Breast epithelium (tissue), 4 donors: ENCODE results near the gene TTBK1. TPM values are rescaled to one million over a fixed set of nuclear protein-coding genes. Genes with fewer than 3 reads are reported as not detected.

Experiments used
- DNase-seq, 2 donors: peaks; one replicate each; pipeline ENCODE4 v3.0.0-alpha.2; 2019; ENCODE audit warnings: low spot score in 2 of 2
- H3K27ac ChIP-seq, 2 donors: fragments of 200-600 bp; sonication (generic) in 1 of 2; one replicate each; pipeline ENCODE4 v1.5.1; 2016 to 2019; ENCODE audit warnings: mild to moderate bottlenecking in 1 of 2
- H3K27me3 ChIP-seq, 2 donors: fragments of 200-600 bp; sonication (generic) in 1 of 2; one replicate each; pipeline versions ENCODE4 v1.5.1 to v1.6.0; 2017 to 2019; ENCODE audit warnings: control low read depth in 1 of 2, mild to moderate bottlenecking in 1 of 2
- H3K36me3 ChIP-seq: fragments of 200-600 bp; one replicate; pipeline ENCODE4 v1.5.1; 2019
- H3K4me1 ChIP-seq, 2 donors: fragments of 200-600 bp; sonication (generic); one replicate each; pipeline ENCODE4 v1.5.1; 2016 to 2019; ENCODE audit warnings: control low read depth in 1 of 2
- H3K4me3 ChIP-seq, 3 donors: fragments of 200-600 bp; sonication (generic); 1 replicate in 2 of 3; 2 replicates in 1 of 3; pipeline ENCODE4 v1.5.1; 2016 to 2019; ENCODE audit warnings: mild to moderate bottlenecking in 3 of 3, moderate library complexity in 2 of 3
- H3K9me3 ChIP-seq, 2 donors: fragments of 200-600 bp; sonication (generic) in 1 of 2; one replicate each; pipeline ENCODE4 v1.5.1; 2016 to 2019; ENCODE audit warnings: control low read depth in 1 of 2
- POLR2A ChIP-seq: fragments of 450-650 bp; IDR thresholded peaks from one replicate; pipeline ENCODE4 v1.6.1; 2016; ENCODE audit warnings: antibody characterized with exemption, mild to moderate bottlenecking, moderate library complexity
- POLR2AphosphoS5 ChIP-seq, 3 donors: sonication (generic); formaldehyde crosslinking; IDR thresholded peaks; one replicate each; pipeline ENCODE4 v1.6.1; 2017; ENCODE audit warnings: antibody characterized with exemption in 3 of 3
- intact Hi-C: fragments of 100-400 bp; cut with DNase I; formaldehyde crosslinking; loops from one replicate; pipeline ENCODE4 v1.15.1; 2023; ENCODE audit warnings: low total_unique reads
- total RNA-seq, 3 donors: library from RNA; depleted of rRNA; stranded (reverse); fragments of >200 nt; gene quantifications; one replicate each; pipeline ENCODE4 v1.1.0, GENCODE V29; 2016
- TF ChIP-seq, protein P1 (sequence below), 3 donors: fragments of 450-650 bp; IDR thresholded peaks; one replicate each; pipeline ENCODE4 v1.5.1; 2016 to 2017; ENCODE audit warnings: antibody characterized with exemption in 3 of 3, mild to moderate bottlenecking in 3 of 3, moderate library complexity in 3 of 3

Gene TTBK1
- total RNA-seq, 3 donors from 2014 or later: under 0.01 TPM; not detected in 2

- H3K27me3 ChIP-seq: no peaks in the 10 kb centered on the region
- no peaks in the 10 kb centered on the region for H3K9me3 ChIP-seq
- intact Hi-C loops: no loop called here
- peak in 1 of 2 donors; percentile 2 for DNase-seq
- H3K27ac ChIP-seq: no peak overlapping the region
- peaks cover 0 to 4% of the 10 kb centered on the region in 2 donors for H3K4me1 ChIP-seq
- no peaks in the 10 kb centered on the region for H3K36me3 ChIP-seq
- TF ChIP-seq, protein P1, sequence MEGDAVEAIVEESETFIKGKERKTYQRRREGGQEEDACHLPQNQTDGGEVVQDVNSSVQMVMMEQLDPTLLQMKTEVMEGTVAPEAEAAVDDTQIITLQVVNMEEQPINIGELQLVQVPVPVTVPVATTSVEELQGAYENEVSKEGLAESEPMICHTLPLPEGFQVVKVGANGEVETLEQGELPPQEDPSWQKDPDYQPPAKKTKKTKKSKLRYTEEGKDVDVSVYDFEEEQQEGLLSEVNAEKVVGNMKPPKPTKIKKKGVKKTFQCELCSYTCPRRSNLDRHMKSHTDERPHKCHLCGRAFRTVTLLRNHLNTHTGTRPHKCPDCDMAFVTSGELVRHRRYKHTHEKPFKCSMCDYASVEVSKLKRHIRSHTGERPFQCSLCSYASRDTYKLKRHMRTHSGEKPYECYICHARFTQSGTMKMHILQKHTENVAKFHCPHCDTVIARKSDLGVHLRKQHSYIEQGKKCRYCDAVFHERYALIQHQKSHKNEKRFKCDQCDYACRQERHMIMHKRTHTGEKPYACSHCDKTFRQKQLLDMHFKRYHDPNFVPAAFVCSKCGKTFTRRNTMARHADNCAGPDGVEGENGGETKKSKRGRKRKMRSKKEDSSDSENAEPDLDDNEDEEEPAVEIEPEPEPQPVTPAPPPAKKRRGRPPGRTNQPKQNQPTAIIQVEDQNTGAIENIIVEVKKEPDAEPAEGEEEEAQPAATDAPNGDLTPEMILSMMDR (IDR thresholded peaks at IDR 0.05): no peak
- TF ChIP-seq POLR2A: no peak
- TF ChIP-seq POLR2AphosphoS5 (IDR thresholded peaks at IDR 0.05): no peak
- H3K4me3 ChIP-seq: no peak overlapping the region
Observed at GRCh38 chr6:43223175-43223574, 20.1 kb upstream of the TTBK1 start.

GRCh38 chr6:43226192-43226851 lies 17.0 kb upstream of the TTBK1 start:
- Histone ChIP-seq H3K27me3 (no peaks in the 10 kb centered on the region), H3K4me3 (no peak overlapping the region), H3K9me3 (no peaks in the 10 kb centered on the region), H3K36me3 (no peaks in the 10 kb centered on the region), H3K4me1 (peaks cover 0 to 1% of the 10 kb centered on the region in 2 donors), H3K27ac (no peak overlapping the region)
- intact Hi-C loops: no loop called here
- TF ChIP-seq POLR2AphosphoS5 (IDR thresholded peaks at IDR 0.05) (no peak), POLR2A (no peak)
- TF ChIP-seq, protein P1 (IDR thresholded peaks at IDR 0.05): no peak
- no peak for DNase-seq

DNA sequence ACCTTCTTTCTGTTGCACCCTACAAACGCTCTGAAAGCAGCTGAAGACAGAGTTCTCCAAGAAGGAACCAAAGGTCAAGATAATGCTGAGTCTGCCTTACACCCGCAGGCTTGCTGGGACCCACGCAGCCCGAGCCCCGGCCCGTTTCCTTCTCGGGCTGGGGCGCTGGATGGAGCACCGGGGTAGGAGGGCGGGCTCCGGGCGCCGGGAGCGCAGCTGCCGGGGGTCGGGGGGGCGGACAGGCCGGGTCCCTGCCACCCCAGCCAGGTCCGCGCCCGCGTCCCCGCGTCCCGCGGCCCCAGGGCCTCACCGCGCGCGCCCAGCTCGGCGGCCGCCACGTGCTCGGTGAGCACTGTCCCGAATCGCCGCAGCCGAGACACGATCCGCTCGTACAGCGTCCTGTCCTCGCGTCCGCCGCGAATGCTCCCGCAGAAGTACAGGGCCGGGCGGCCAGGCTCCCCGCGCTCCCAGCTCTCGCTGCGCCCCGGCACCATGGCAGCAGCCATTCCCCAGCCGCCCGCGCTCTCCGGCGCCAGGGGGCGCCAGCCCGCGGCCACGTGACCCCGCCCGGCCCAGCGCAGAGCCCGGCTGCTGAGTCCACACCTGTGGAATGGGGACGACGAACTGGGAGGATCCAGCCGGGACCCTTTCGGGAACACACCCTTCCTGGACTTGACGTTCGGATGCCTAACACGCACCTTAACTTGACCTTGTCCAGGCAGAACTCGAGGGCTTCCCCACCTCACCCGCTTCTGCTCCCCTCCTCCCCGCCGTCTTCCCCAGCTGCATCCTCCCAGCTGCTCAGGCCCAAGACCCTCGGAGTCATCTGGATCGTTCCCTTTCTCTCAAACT lies 14.1 kb upstream of the TTBK1 start, which contains the start of gene DNPH1:
TSS of gene DNPH1 (minus strand) at position 531 of the 852 bp plus-strand sequence. CDS start at position 506, 25 bp downstream.
- intact Hi-C loops: no loop called here
- DNase-seq: peak; percentile 68 to 75
- TF ChIP-seq, protein P1 (IDR thresholded peaks at IDR 0.05): peak in 2 of 3 donors; percentile 19 to 90
- TF ChIP-seq POLR2A (no peak), POLR2AphosphoS5 (IDR thresholded peaks at IDR 0.05) (peak in 1 of 3 donors; percentile 21)
- Histone ChIP-seq H3K4me1 (no peaks in the 10 kb centered on the region), H3K4me3 (peak within 1 kb of the TSS; percentile 57 to 82 (median 74)), H3K27me3 (no peaks in the 10 kb centered on the region), H3K36me3 (no peaks in the 10 kb centered on the region), H3K9me3 (no peaks in the 10 kb centered on the region), H3K27ac (peak within 1 kb of the TSS; percentile 67 to 73)

DNA sequence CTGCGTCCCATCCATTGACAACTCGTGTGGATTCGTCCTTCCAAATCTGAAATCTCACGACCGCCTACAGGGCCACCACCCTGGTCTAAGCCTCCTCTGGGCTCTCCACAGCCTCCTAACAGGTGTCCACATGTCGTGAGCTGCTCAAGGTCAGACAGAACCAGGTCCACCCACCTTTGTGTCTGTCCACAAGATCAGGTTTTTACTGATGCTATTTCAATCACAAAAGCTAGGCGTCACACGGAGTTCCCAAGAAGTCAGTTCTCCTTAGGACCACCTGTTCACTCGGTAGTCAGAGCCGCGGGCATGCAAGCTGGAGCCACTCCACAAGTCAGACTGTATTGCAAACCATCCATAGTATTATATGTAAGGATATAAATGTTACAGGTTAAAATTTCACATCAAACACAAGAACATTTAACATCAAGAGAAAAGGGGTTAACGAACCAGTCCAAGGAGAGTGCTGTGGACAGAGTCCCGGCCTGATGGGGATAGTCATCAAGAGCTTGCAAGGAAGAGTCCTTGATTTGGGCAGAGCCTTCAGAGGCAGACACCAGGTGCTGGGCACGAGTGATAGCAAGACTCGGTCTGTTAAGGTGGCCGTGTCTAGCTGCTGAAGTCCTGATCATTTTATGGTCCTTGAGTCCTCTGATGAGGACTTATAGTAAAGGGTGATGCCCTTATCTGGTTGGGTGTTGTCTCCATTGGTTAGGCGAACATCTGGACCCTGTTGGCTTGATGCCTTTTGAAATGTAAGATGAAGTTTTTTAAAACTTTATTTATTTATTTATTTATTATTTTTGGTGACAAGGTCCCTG lies 13.3 kb upstream of the TTBK1 start:
- Histone ChIP-seq H3K4me1 (no peaks in the 10 kb centered on the region), H3K4me3 (peak overlapping the region; percentile 57 to 82 (median 74)), H3K27ac (peak overlapping the region in 1 of 2 donors; percentile 67), H3K9me3 (no peaks in the 10 kb centered on the region), H3K36me3 (no peaks in the 10 kb centered on the region), H3K27me3 (no peaks in the 10 kb centered on the region)
- DNase-seq: no peak
- intact Hi-C loops: no loop called here
- TF ChIP-seq POLR2AphosphoS5 (IDR thresholded peaks at IDR 0.05) (no peak), POLR2A (no peak)
- TF ChIP-seq, protein P1 (IDR thresholded peaks at IDR 0.05): no peak
